HG03457 (cell line): ENCODE results near the gene ESRRG.

Source experiments
- ATAC-seq: cut with Tn5 transposase; IDR thresholded peaks from one replicate; pipeline ENCODE4 v1.9.1; 2021; ENCODE audit warnings: moderate number of reproducible peaks; ENCODE audit not compliant: unreplicated experiment

Gene ESRRG

DNA sequence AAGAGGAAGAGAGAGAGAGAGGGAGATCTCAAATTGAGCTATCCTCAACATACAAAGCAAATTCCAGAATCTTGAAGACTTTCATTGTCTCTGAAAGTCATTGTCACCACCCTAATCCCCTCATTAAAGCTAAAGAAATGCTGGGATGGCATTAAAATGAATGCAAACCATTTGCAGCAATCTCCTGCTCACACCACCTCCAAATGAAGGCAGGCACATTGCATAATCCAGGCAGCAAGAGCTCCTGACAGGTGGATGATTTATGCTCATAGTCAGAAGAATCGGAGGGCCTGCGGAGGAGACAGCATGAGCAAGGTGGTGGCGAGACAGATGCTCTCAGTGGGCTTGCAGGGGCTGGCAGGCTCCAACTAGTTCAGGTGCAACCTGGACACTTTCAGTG is 90.2 kb downstream of the ESRRG start:
- no peak for ATAC-seq

- no peak for ATAC-seq
Observed at GRCh38 chr1:216630532-216630931, 92.7 kb downstream of the ESRRG start.

GRCh38 chr1:216627252-216627651 is 96.0 kb downstream of the ESRRG start:
- no peak for ATAC-seq

GRCh38 chr1:216626394-216627067 is 96.7 kb downstream of the ESRRG start:
- ATAC-seq = no peak

GRCh38 chr1:216621536-216621935 is 101.7 kb downstream of the ESRRG start:
- ATAC-seq = no peak

GRCh38 chr1:216617081-216617875 is 106.0 kb downstream of the ESRRG start:
- ATAC-seq = no peak

DNA sequence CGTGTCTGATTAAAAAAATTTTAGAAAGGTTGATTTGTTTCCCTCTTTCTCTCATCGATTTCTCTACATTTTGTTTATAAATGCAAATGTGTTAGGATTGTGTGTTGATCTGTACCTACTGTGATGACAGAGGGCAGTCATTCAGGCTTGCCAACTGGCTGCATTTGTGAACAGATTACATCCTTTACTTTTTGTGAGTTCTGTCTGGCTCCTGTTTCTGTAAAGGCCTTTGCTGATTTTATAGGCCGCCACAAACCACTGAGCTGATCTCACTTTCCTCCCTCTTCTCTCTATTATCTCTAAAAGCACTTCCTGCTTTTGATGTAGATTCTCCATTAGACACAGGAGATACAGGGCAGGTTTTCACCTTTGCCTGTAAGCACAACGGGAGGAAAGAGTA is 106.8 kb downstream of the ESRRG start:
- no peak for ATAC-seq

GRCh38 chr1:216614011-216614934 is 109.0 kb downstream of the ESRRG start:
- ATAC-seq = no peak

DNA sequence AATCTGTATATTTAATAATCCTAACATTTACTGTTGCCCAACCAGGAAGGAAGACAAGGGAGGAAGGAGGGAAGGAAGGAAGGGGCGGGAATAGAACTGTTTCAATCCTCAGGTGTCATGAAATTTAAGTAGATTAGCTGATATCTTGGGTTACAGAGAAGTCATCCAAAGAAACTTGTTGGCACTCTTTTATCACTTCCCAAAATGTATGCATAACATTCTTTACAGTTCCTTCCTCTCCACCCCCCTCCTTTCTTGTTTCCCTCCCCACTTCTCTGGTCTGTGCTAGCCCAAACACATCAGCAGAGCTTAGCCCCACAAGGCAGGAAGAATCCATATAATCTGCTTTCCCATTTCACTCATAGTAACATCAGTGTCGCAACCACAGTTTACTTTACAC is 110.9 kb downstream of the ESRRG start:
- ATAC-seq = no peak

DNA sequence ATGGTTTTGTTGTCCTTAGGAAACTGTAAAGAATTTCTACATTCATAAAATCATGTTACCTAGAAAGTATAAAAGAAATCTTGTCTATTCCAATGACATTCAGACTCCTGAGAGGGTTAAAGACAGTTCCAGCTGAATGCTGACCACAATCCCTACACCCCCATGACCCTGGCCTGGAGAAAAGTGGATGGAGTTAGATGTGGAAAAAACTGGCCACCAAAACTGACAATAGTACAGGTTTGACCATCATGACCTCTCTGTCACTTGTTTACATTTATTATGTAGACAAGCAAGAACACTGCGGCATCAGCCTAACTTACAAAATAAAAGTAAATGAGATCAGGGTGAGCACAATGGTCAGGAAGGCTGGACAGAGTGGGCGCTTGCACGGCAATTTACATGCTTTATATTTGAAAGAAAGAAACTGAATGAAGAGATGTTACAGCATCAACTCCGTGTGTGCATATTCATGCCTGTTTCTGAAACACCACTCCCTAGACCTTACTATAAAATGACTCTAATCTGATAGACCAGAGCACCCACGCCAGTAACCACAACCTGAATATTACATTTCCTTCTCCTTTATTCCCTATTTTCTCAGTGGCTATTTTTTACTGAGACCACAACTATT is 116.0 kb downstream of the ESRRG start:
- ATAC-seq = no peak

DNA sequence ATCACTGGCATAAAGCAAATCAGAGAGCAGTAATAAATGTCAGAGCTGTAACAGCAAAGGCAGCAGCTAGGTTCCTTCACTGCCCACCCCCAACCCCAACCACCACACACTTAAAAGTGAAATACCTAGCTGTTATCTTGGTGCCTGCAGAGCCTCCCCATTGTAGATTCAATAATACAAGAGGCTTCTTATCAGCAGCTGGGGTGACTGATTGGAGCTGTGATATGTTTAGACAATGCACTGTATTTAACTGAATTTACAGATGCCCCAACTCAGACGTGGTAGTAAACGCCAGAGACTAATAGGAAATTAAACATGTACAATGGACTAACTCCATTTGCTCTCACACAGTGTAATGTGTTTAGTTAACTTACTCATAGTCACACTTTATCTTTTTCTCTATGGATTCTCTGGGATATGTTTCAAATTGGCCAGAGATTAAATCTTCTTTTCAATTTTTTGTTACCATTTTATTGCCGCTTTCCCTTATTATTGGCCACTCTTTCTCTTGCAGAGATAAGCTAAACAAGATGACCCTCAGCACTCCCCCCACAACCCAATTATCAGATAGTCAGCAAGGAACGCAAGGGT is 117.1 kb downstream of the ESRRG start:
- no peak for ATAC-seq

DNA sequence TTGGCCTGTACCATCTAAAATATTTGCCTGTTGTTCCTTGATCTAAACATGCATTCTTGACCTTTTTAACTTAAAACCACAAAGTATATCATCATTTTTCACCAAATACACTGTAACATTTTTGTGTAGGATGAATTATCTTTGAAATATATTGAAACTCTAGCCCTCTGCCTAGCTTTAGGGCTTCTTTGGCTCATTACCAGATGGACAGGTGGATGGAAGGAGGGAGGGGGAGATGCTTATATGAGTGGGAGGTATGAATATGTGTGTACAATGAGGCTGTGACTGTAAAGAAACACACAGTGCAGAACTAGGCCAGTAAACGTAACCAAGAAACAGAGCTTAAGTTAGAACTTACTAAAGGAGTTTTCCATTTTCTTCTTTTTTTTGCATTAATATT is 118.5 kb downstream of the ESRRG start:
- ATAC-seq = no peak

GRCh38 chr1:216600730-216601609 is 122.3 kb downstream of the ESRRG start:
- peak; percentile 77 for ATAC-seq

DNA sequence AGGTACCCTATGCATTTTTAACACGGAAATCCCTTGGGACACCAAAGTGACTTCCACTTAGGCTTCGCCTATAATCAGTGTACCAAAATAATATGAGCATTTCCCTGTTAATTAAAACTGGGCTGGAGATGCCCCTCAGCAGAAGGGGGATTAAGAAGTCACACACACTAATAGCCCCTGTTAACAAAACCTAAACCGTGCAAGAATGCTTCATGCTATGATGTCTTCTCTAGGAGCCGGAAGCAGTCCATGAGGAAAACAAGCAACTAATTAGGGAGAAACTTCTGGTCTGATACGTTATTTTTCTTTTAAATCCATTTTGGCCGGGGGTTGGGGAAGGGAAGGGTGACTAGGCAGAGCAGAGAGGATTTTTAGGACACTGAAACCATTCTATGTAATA is 123.4 kb downstream of the ESRRG start:
- ATAC-seq = no peak

- ATAC-seq = no peak
Observed at GRCh38 chr1:216598448-216598847, 124.8 kb downstream of the ESRRG start.

DNA sequence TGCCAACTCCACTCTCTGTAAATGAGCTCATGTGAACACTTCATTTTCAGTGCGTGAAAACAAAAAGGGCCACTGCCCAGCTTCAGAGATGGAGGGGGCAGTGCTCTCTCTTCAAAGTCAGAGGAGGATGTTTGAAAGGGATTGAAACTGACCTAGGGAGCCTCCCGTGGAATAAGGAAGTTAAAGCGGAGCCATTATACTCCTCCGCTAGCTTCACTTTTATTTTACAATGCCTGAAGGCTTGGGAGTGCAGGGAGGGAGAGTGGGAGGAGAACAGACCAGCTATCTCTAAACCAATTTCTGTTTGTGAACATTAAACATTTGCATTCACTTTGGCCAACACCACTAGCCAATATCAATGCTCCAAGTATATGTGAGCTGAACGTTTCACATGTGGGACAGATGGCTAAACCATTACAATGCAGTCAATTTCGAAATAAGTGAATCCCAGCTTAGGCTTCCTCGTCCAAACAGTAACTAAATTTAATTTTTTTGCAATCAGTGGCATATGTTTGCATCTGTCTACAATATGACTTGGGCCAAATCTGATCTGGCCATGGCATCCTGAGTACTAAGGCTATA is 126.9 kb downstream of the ESRRG start:
- ATAC-seq = no peak

DNA sequence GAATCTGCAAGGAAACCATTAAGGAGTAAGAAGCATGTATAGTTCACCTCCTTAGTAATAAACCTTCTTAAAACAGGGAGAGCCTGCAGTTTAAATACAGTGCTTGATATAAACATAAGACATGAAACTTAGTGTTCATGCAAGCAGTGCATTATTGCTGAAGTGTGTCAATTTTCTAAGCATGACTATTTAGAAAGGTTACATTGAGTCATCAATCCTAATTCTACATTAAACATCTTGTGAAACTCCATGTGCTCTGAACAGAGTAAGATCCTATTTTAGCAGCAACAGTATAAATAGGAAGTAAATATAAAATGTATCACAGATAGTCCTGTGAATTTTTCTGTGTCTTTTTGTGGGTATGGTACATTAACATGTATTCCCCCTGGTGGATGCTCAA is 135.5 kb downstream of the ESRRG start:
- ATAC-seq = no peak

- ATAC-seq = no peak
Observed at GRCh38 chr1:216582151-216582550, 141.1 kb downstream of the ESRRG start.

DNA sequence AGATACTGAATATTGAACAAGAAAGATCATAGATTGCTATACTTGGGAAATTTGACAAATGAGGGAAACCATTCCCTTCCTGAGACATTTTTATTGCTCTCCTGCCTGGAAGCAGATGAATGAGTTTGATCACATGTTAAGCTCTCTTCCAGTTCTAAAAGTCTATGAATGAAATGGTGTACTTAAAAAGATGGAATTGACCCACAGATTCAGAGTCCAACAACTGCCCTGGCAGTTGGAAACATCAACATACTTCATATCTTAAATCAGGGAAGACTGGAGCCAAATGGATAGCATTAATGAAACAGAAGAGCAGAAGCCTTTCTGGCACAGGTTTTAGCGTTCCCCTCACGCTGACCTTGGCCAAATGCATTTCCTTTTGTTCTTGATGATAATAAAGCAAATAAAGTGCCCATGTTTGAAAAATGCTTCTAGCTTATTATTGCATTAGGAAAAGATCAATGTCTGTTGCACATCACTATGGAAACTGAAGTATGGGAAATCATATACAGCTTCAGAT is 142.6 kb downstream of the ESRRG start:
- ATAC-seq = no peak
